Right lobe of liver (tissue), 4 donors: ENCODE results near the gene SMCO1.

Experiments
- POLR2A ChIP-seq: fragments of 450-650 bp; IDR thresholded peaks from one replicate; pipeline ENCODE4 v1.6.1; 2017; ENCODE audit warnings: antibody characterized with exemption, mild to moderate bottlenecking
- TF ChIP-seq, protein P1 (sequence below), 4 donors: fragments of 200-600 bp in 3 of 4; fragments of 450-650 bp in 1 of 4; IDR thresholded peaks; one replicate each; pipeline versions ENCODE4 v1.5.1 to v1.8.0; 2016 to 2022; ENCODE audit warnings: antibody characterized with exemption in 4 of 4, mild to moderate bottlenecking in 2 of 4
- donor health status: DM: no; HTN: no; CAD: no.
- donor health status: DM: no; HTN: no; CAD: no.
- donor health status: DM: no; HTN: yes; CAD: no.

DNA sequence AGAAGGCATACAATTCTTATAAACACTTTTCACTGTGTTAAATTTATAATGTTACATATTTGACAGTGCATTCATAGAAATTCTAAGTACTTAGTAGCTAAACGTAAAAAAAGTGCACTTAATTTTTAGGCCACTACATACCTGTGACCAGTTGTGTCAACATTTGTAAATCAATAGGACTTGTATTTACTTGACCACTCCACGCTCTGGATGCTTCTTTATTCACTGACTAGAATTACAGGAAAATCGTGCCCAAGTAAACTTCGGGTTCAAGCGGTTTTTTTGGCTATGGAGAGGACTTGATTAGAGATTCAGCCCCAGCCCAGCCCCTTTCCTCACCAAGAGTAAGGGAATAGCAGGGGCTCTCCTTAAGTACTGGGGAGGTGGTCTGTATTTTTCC is 31.4 kb upstream of the SMCO1 start:
- TF ChIP-seq, protein P1, sequence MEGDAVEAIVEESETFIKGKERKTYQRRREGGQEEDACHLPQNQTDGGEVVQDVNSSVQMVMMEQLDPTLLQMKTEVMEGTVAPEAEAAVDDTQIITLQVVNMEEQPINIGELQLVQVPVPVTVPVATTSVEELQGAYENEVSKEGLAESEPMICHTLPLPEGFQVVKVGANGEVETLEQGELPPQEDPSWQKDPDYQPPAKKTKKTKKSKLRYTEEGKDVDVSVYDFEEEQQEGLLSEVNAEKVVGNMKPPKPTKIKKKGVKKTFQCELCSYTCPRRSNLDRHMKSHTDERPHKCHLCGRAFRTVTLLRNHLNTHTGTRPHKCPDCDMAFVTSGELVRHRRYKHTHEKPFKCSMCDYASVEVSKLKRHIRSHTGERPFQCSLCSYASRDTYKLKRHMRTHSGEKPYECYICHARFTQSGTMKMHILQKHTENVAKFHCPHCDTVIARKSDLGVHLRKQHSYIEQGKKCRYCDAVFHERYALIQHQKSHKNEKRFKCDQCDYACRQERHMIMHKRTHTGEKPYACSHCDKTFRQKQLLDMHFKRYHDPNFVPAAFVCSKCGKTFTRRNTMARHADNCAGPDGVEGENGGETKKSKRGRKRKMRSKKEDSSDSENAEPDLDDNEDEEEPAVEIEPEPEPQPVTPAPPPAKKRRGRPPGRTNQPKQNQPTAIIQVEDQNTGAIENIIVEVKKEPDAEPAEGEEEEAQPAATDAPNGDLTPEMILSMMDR (IDR thresholded peaks at IDR 0.05): no peak
- TF ChIP-seq POLR2A: no peak
